Upper lobe of left lung (tissue), 6 donors: ENCODE data around the gene ADCY3. TPM values are rescaled to one million over a fixed set of nuclear protein-coding genes. Genes with fewer than 3 reads are reported as not detected.

Experiments
- ATAC-seq, 2 donors: fragments of 200-7000 bp; cut with Tn5 transposase; one replicate each; pipeline ENCODE4 v1.9.1; 2022; ENCODE audit warnings: mild to moderate bottlenecking in 2 of 2, moderate library complexity in 2 of 2; ENCODE audit not compliant: low FRiP score in 2 of 2
- DNase-seq, 2 donors: peaks; one replicate each; pipeline ENCODE4 v3.0.0-alpha.2; 2019 to 2020
- H3K27ac ChIP-seq, 4 donors: fragments of 200-600 bp; sonication (generic); one replicate each; pipeline ENCODE4 v1.5.1; 2016 to 2019
- H3K27me3 ChIP-seq, 4 donors: fragments of 200-600 bp; sonication (generic); one replicate each; pipeline ENCODE4 v1.5.1; 2017 to 2019
- H3K36me3 ChIP-seq, 4 donors: fragments of 200-600 bp; sonication (generic); one replicate each; pipeline ENCODE4 v1.5.1; 2016 to 2019
- H3K4me1 ChIP-seq, 4 donors: fragments of 200-600 bp; sonication (generic); one replicate each; pipeline ENCODE4 v1.5.1; 2018 to 2019
- H3K4me3 ChIP-seq, 4 donors: fragments of 200-600 bp; sonication (generic); one replicate each; pipeline ENCODE4 v1.5.1; 2017 to 2019; ENCODE audit warnings: mild to moderate bottlenecking in 2 of 4, moderate library complexity in 1 of 4
- H3K9me3 ChIP-seq, 4 donors: fragments of 200-600 bp; sonication (generic); one replicate each; pipeline ENCODE4 v1.5.1; 2018 to 2019
- CTCF ChIP-seq, 6 experiments: fragments of 450-650 bp in 4 of 6; fragments of 200-600 bp in 2 of 6; sonication (generic) in 2 of 6; IDR thresholded peaks; one replicate each; pipeline ENCODE4 v1.5.1; 2016 to 2019; ENCODE audit warnings: antibody characterized with exemption in 6 of 6
- EP300 ChIP-seq, 4 donors: sonication (generic); formaldehyde crosslinking; IDR thresholded peaks; one replicate each; pipeline ENCODE4 v1.5.1; 2017; ENCODE audit warnings: antibody characterized with exemption in 4 of 4, control low read depth in 2 of 4
- POLR2A ChIP-seq, 4 donors: fragments of 450-650 bp; IDR thresholded peaks; one replicate each; pipeline ENCODE4 v1.5.1; 2016 to 2017; ENCODE audit warnings: antibody characterized with exemption in 4 of 4, mild to moderate bottlenecking in 2 of 4
- POLR2AphosphoS5 ChIP-seq, 2 donors: sonication (generic); formaldehyde crosslinking; IDR thresholded peaks; one replicate each; pipeline ENCODE4 v1.5.1; 2017; ENCODE audit warnings: antibody characterized with exemption in 2 of 2
- WGBS, 2 donors: methylation state at CpG; one replicate each; pipeline ENCODE4 v1.1.5; 2017 to 2018; 5-methylcytosine and 5-hydroxymethylcytosine counted together
- total RNA-seq, 6 donors: library from RNA; depleted of rRNA in 4 of 6; stranded (reverse); fragments of >200 nt in 4 of 6; gene quantifications; one replicate each; pipeline versions ENCODE4 v1.1.0 to v1.2.1, GENCODE V29; 2016 to 2021
- donor health status: DM: no; HTN: no; CAD: no; lungs with moderate emphysema.
- donor health status: DM: no; HTN: yes; CAD: no; lungs with severe emphysema.

The ADCY3 gene
- total RNA-seq, 6 donors from 2014 or later = 17.5 to 83.5 (median 36.5) TPM

DNA sequence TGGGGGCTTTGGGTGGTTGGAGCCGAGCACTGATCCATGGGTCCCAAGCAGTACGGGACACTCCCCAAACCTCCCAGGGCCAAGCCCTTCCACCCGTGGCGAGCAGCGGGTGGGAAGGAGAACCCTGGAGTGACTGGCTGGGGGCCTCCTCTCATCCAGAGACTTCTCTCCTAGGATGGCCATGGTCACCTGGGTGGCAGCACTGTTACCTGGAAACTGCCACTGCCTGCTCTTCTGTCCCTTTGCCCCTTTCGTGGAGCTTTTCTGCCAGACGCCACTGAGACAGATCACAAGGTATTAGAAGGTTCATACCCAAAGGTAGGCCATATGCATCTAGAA is 99.9 kb downstream of the ADCY3 start:
- 94% methylated on average over 7 of the region's 7 CpGs; no CpG with 5 or more reads in 1 of the 2 donors for WGBS, 2 donors
- H3K36me3 ChIP-seq = peaks cover 0 to 35% (median 31%) of the 10 kb centered on the region in 4 donors
- H3K4me1 ChIP-seq = peaks cover 0 to 4% (median 2%) of the 10 kb centered on the region in 4 donors
- no peak overlapping the region for H3K4me3 ChIP-seq
- TF ChIP-seq CTCF (IDR thresholded peaks at IDR 0.05) = no peak
- TF ChIP-seq POLR2AphosphoS5 (IDR thresholded peaks at IDR 0.05) = no peak
- no peak for TF ChIP-seq POLR2A (IDR thresholded peaks at IDR 0.05)
- TF ChIP-seq EP300 (IDR thresholded peaks at IDR 0.05) = no peak
- DNase-seq (no peak), ATAC-seq (no peak)
- no peaks in the 10 kb centered on the region for H3K27me3 ChIP-seq
- no peaks in the 10 kb centered on the region for H3K9me3 ChIP-seq
- no peak overlapping the region for H3K27ac ChIP-seq

- no peak for DNase-seq
- ATAC-seq = no peak
- peak overlapping the region in 1 of 4 donors; percentile 43 for H3K27ac ChIP-seq
- H3K27me3 ChIP-seq = no peaks in the 10 kb centered on the region
- no peaks in the 10 kb centered on the region for H3K9me3 ChIP-seq
- H3K36me3 ChIP-seq = peaks cover 0 to 35% (median 31%) of the 10 kb centered on the region in 4 donors
- TF ChIP-seq POLR2AphosphoS5 (IDR thresholded peaks at IDR 0.05) (no peak), CTCF (IDR thresholded peaks at IDR 0.05) (no peak), EP300 (IDR thresholded peaks at IDR 0.05) (no peak), POLR2A (IDR thresholded peaks at IDR 0.05) (no peak)
- H3K4me1 ChIP-seq = peaks cover 0 to 4% (median 2%) of the 10 kb centered on the region in 4 donors
- 89 to 90% methylated on average over 8 to 21 of the region's 21 CpGs for WGBS, 2 donors
- H3K4me3 ChIP-seq = no peak overlapping the region
Observed at GRCh38 chr2:24819442-24820174, 100.4 kb downstream of the ADCY3 start.

GRCh38 chr2:24818721-24819167 is 101.3 kb downstream of the ADCY3 start:
- Histone ChIP-seq H3K4me3 (no peak overlapping the region), H3K27me3 (no peaks in the 10 kb centered on the region), H3K36me3 (peaks cover 0 to 35% (median 31%) of the 10 kb centered on the region in 4 donors), H3K27ac (no peak overlapping the region), H3K9me3 (no peaks in the 10 kb centered on the region), H3K4me1 (peaks cover 0 to 4% (median 2%) of the 10 kb centered on the region in 4 donors)
- no peak for TF ChIP-seq CTCF (IDR thresholded peaks at IDR 0.05)
- TF ChIP-seq EP300 (IDR thresholded peaks at IDR 0.05) = no peak
- TF ChIP-seq POLR2AphosphoS5 (IDR thresholded peaks at IDR 0.05) = no peak
- no peak for TF ChIP-seq POLR2A (IDR thresholded peaks at IDR 0.05)
- ATAC-seq (no peak), DNase-seq (no peak)
- WGBS, 2 donors = 74 to 75% methylated on average over 9 of the region's 9 CpGs

DNA sequence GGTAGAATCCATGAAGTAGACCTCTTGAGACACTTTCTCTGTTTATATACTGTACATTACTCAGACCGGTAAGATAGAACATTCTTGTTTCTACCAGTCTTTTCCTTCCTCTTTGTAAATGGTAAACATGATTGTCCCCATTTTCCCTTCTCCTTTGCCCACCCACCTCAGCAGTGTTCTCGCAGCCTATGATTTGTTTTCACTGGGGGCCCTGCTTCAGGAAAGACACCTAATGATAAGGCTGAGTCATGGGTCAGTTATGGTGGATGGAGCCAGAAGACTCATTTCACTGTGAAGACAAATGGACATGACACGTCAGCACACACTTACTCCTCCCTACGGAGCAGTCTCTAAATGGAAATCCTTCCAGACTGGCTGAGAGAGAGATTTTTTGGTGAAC is 103.2 kb downstream of the ADCY3 start:
- Histone ChIP-seq H3K4me3 (no peak overlapping the region), H3K9me3 (no peaks in the 10 kb centered on the region), H3K4me1 (peaks cover 0 to 4% (median 2%) of the 10 kb centered on the region in 4 donors), H3K36me3 (peaks cover 0 to 32% (median 28%) of the 10 kb centered on the region in 4 donors), H3K27me3 (no peaks in the 10 kb centered on the region), H3K27ac (no peak overlapping the region)
- peak in 1 of 2 donors; percentile 61 for ATAC-seq
- WGBS, 2 donors = 71 to 80% methylated on average over 4 of the region's 4 CpGs
- no peak for DNase-seq
- no peak for TF ChIP-seq POLR2AphosphoS5 (IDR thresholded peaks at IDR 0.05)
- TF ChIP-seq CTCF (IDR thresholded peaks at IDR 0.05) = no peak
- no peak for TF ChIP-seq POLR2A (IDR thresholded peaks at IDR 0.05)
- no peak for TF ChIP-seq EP300 (IDR thresholded peaks at IDR 0.05)
